ENCODE data around the gene CHST7.

The CHST7 gene

DNA sequence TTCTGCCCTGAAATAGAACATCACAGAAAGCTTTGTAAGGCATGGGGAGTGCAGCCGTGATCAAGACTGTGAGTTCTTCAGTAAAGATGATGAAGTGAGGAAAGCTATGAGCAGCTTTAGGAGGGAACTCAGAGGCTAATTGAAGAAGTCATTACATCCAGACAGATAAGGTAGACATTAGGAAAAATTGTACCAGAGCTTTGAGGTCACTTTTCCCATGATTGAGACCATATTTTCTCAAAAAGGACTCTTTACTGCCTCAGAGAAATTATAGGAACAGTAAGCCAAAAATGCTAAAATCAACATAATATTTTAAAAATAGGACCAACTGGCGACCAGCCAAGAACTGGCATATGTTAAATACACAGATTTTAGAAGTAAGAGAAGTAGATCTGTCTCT is 11.2 kb downstream of the CHST7 start:
- no peak overlapping the region for H3K4me3 ChIP-seq (ENCODE audit: extremely low read depth, insufficient read depth, low read length, poor library complexity, severe bottlenecking)
- no peak overlapping the region for H3K27ac ChIP-seq (ENCODE audit: low read depth, low read length, severe bottlenecking)
- no peaks in the 10 kb centered on the region for H3K36me3 ChIP-seq (ENCODE audit: control insufficient read depth, insufficient read depth, low read length)
- no peaks in the 10 kb centered on the region for H3K9me3 ChIP-seq (ENCODE audit: control insufficient read depth, low read length)
- peaks cover 18% of the 10 kb centered on the region for H3K4me1 ChIP-seq (ENCODE audit: control insufficient read depth, insufficient read depth, low read length, poor library complexity, severe bottlenecking)
- 100% methylated on average over 1 of the region's 2 CpGs; no CpG with 5 or more reads in 1 of the 2 experiments for WGBS, 2 experiments (ENCODE audit: insufficient coverage in 2 of 2)

GRCh38 chrX:46587158-46587557 is 13.6 kb downstream of the CHST7 start:
- H3K4me3 ChIP-seq (ENCODE audit: extremely low read depth, insufficient read depth, low read length, poor library complexity, severe bottlenecking) = no peak overlapping the region
- no peaks in the 10 kb centered on the region for H3K36me3 ChIP-seq (ENCODE audit: control insufficient read depth, insufficient read depth, low read length)
- H3K27ac ChIP-seq (ENCODE audit: low read depth, low read length, severe bottlenecking) = no peak overlapping the region
- no peaks in the 10 kb centered on the region for H3K9me3 ChIP-seq (ENCODE audit: control insufficient read depth, low read length)
- WGBS, 2 experiments (ENCODE audit: insufficient coverage in 2 of 2) = no CpG with 5 or more reads among the region's 5 CpGs
- peaks cover 18% of the 10 kb centered on the region for H3K4me1 ChIP-seq (ENCODE audit: control insufficient read depth, insufficient read depth, low read length, poor library complexity, severe bottlenecking)

GRCh38 chrX:46587753-46588171 is 14.2 kb downstream of the CHST7 start:
- H3K9me3 ChIP-seq (ENCODE audit: control insufficient read depth, low read length) = no peaks in the 10 kb centered on the region
- peak overlapping the region; percentile 49 for H3K27ac ChIP-seq (ENCODE audit: low read depth, low read length, severe bottlenecking)
- WGBS, 2 experiments (ENCODE audit: insufficient coverage in 2 of 2) = 6 to 38% methylated on average over 2 of the region's 5 CpGs
- peaks cover 18% of the 10 kb centered on the region for H3K4me1 ChIP-seq (ENCODE audit: control insufficient read depth, insufficient read depth, low read length, poor library complexity, severe bottlenecking)
- no peaks in the 10 kb centered on the region for H3K36me3 ChIP-seq (ENCODE audit: control insufficient read depth, insufficient read depth, low read length)
- H3K4me3 ChIP-seq (ENCODE audit: extremely low read depth, insufficient read depth, low read length, poor library complexity, severe bottlenecking) = no peak overlapping the region

GRCh38 chrX:46588263-46588662 is 14.7 kb downstream of the CHST7 start:
- Histone ChIP-seq H3K9me3 (ENCODE audit: control insufficient read depth, low read length) (no peaks in the 10 kb centered on the region), H3K4me1 (ENCODE audit: control insufficient read depth, insufficient read depth, low read length, poor library complexity, severe bottlenecking) (peaks cover 15% of the 10 kb centered on the region), H3K36me3 (ENCODE audit: control insufficient read depth, insufficient read depth, low read length) (no peaks in the 10 kb centered on the region), H3K4me3 (ENCODE audit: extremely low read depth, insufficient read depth, low read length, poor library complexity, severe bottlenecking) (no peak overlapping the region), H3K27ac (ENCODE audit: low read depth, low read length, severe bottlenecking) (no peak overlapping the region)
- no CpG with 5 or more reads among the region's 4 CpGs for WGBS, 2 experiments (ENCODE audit: insufficient coverage in 2 of 2)

DNA sequence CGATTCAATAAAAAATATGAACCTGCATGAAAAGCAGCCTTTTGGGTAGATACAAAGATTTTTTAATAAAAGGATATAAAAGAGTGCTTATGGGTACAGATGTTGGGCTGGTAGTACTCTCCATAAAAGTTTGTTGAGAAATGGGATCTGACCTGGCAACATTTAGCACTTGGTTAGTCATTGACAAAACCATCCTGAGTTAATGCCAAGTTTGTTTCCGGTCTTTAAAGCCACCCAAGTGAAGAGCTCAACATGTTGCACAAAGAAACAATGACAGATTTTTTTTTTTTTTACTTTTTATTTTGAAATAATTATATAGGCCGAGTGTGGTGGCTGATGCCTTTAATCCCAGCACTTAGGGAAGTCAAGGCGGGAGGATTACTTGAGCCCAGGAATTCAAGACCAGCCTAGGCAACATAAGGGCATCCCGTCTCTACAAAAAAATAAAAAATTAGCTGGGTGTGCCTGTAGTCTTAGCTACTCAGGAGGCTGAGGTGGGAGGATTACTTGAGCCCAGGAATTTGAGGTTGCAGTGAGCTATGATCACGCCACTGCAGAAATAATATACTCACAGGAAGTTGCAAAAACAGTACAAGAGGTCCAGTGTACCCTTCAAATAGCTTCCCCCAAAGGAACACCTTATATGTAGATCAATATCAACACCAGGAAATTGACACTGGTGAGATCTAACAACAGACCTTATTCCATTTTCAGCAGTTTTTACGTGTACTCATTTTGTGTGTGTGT is 16.6 kb downstream of the CHST7 start:
- no peak overlapping the region for H3K27ac ChIP-seq (ENCODE audit: low read depth, low read length, severe bottlenecking)
- H3K4me1 ChIP-seq (ENCODE audit: control insufficient read depth, insufficient read depth, low read length, poor library complexity, severe bottlenecking) = peaks cover 12% of the 10 kb centered on the region
- H3K4me3 ChIP-seq (ENCODE audit: extremely low read depth, insufficient read depth, low read length, poor library complexity, severe bottlenecking) = no peak overlapping the region
- no peaks in the 10 kb centered on the region for H3K36me3 ChIP-seq (ENCODE audit: control insufficient read depth, insufficient read depth, low read length)
- WGBS, 2 experiments (ENCODE audit: insufficient coverage in 2 of 2) = 100% methylated on average over 1 of the region's 7 CpGs; no CpG with 5 or more reads in 1 of the 2 experiments
- no peaks in the 10 kb centered on the region for H3K9me3 ChIP-seq (ENCODE audit: control insufficient read depth, low read length)

DNA sequence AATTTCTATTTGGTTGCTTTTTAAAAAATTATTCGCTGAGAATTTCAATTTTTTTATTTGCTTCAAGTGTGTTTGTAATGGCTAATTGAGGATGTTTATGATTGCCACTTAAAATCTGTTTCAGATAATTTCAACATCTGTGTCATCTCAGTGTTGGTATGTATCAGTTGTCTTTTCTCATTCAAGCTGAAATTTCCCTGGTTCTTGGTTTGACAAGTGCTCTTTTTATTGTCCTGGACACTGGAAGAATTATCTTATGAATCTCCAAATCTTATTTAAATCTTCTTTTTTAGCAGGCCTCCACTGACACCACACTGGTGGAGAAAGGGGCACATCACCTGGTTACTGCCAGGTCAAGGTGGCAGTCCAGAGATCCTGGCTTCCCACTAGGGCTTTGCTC is 21.5 kb downstream of the CHST7 start:
- no CpG with 5 or more reads among the region's 1 CpG for WGBS, 2 experiments (ENCODE audit: insufficient coverage in 2 of 2)

GRCh38 chrX:46597208-46597607 is 23.6 kb downstream of the CHST7 start:
- Histone ChIP-seq H3K27ac (ENCODE audit: low read depth, low read length, severe bottlenecking) (no peak overlapping the region), H3K9me3 (ENCODE audit: control insufficient read depth, low read length) (no peaks in the 10 kb centered on the region), H3K36me3 (ENCODE audit: control insufficient read depth, insufficient read depth, low read length) (no peaks in the 10 kb centered on the region), H3K4me1 (ENCODE audit: control insufficient read depth, insufficient read depth, low read length, poor library complexity, severe bottlenecking) (no peaks in the 10 kb centered on the region), H3K4me3 (ENCODE audit: extremely low read depth, insufficient read depth, low read length, poor library complexity, severe bottlenecking) (no peak overlapping the region)
- no CpG with 5 or more reads among the region's 8 CpGs for WGBS, 2 experiments (ENCODE audit: insufficient coverage in 2 of 2)

More for the DNA sequence above, 21.5 kb downstream of the CHST7 start:
- H3K27ac ChIP-seq (ENCODE audit: low read depth, low read length, severe bottlenecking) = no peak overlapping the region
- H3K4me3 ChIP-seq (ENCODE audit: extremely low read depth, insufficient read depth, low read length, poor library complexity, severe bottlenecking) = no peak overlapping the region
- H3K4me1 ChIP-seq (ENCODE audit: control insufficient read depth, insufficient read depth, low read length, poor library complexity, severe bottlenecking) = no peaks in the 10 kb centered on the region
- H3K9me3 ChIP-seq (ENCODE audit: control insufficient read depth, low read length) = no peaks in the 10 kb centered on the region
- no peaks in the 10 kb centered on the region for H3K36me3 ChIP-seq (ENCODE audit: control insufficient read depth, insufficient read depth, low read length)

DNA sequence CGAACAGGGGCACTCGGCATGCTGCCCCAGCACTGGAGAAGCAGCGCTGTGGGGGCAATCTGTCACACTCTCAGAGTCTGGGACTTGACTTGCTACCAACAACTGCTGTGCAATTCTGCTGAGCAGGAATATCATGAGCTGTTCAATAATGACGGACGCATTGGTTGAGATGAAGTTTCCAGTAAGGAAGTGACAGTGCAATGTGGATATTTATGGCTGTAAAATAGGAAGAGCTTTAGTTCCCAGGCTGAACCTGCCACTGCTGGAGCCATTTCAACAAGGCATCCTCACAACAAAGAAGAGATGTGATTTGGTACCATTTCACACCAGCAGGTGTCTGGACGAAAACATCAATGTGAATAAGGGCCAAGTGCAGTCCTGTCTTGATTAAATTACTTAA is 24.2 kb downstream of the CHST7 start:
- Histone ChIP-seq H3K27ac (ENCODE audit: low read depth, low read length, severe bottlenecking) (no peak overlapping the region), H3K36me3 (ENCODE audit: control insufficient read depth, insufficient read depth, low read length) (no peaks in the 10 kb centered on the region), H3K4me3 (ENCODE audit: extremely low read depth, insufficient read depth, low read length, poor library complexity, severe bottlenecking) (no peak overlapping the region), H3K4me1 (ENCODE audit: control insufficient read depth, insufficient read depth, low read length, poor library complexity, severe bottlenecking) (no peaks in the 10 kb centered on the region), H3K9me3 (ENCODE audit: control insufficient read depth, low read length) (no peaks in the 10 kb centered on the region)
- 95 to 100% methylated on average over 2 to 3 of the region's 6 CpGs for WGBS, 2 experiments (ENCODE audit: insufficient coverage in 2 of 2)

- no CpG with 5 or more reads among the region's 1 CpG for WGBS, 2 experiments (ENCODE audit: insufficient coverage in 2 of 2)
- H3K27ac ChIP-seq (ENCODE audit: low read depth, low read length, severe bottlenecking) = no peak overlapping the region
These were observed 25.5 kb downstream of the CHST7 start for GRCh38 chrX:46599051-46599560.

GRCh38 chrX:46601283-46601682 is 27.7 kb downstream of the CHST7 start:
- Histone ChIP-seq H3K36me3 (ENCODE audit: control insufficient read depth, insufficient read depth, low read length) (no peaks in the 10 kb centered on the region), H3K4me1 (ENCODE audit: control insufficient read depth, insufficient read depth, low read length, poor library complexity, severe bottlenecking) (no peaks in the 10 kb centered on the region), H3K9me3 (ENCODE audit: control insufficient read depth, low read length) (no peaks in the 10 kb centered on the region), H3K27ac (ENCODE audit: low read depth, low read length, severe bottlenecking) (no peak overlapping the region), H3K4me3 (ENCODE audit: extremely low read depth, insufficient read depth, low read length, poor library complexity, severe bottlenecking) (no peak overlapping the region)
- 100% methylated on average over 1 of the region's 6 CpGs; no CpG with 5 or more reads in 1 of the 2 experiments for WGBS, 2 experiments (ENCODE audit: insufficient coverage in 2 of 2)

More at GRCh38 chrX:46599051-46599560, 25.5 kb downstream of the CHST7 start:
- Histone ChIP-seq H3K36me3 (ENCODE audit: control insufficient read depth, insufficient read depth, low read length) (no peaks in the 10 kb centered on the region), H3K4me3 (ENCODE audit: extremely low read depth, insufficient read depth, low read length, poor library complexity, severe bottlenecking) (no peak overlapping the region), H3K9me3 (ENCODE audit: control insufficient read depth, low read length) (no peaks in the 10 kb centered on the region), H3K4me1 (ENCODE audit: control insufficient read depth, insufficient read depth, low read length, poor library complexity, severe bottlenecking) (no peaks in the 10 kb centered on the region)

GRCh38 chrX:46602468-46603102 is 29.0 kb downstream of the CHST7 start:
- Histone ChIP-seq H3K4me3 (ENCODE audit: extremely low read depth, insufficient read depth, low read length, poor library complexity, severe bottlenecking) (no peak overlapping the region), H3K27ac (ENCODE audit: low read depth, low read length, severe bottlenecking) (no peak overlapping the region), H3K9me3 (ENCODE audit: control insufficient read depth, low read length) (no peaks in the 10 kb centered on the region), H3K36me3 (ENCODE audit: control insufficient read depth, insufficient read depth, low read length) (no peaks in the 10 kb centered on the region), H3K4me1 (ENCODE audit: control insufficient read depth, insufficient read depth, low read length, poor library complexity, severe bottlenecking) (no peaks in the 10 kb centered on the region)
- WGBS, 2 experiments (ENCODE audit: insufficient coverage in 2 of 2) = 100% methylated on average over 1 of the region's 6 CpGs

Measured in mesodermal cell (in vitro differentiated cells).